ENCODE data around the gene IGFBP4.
A peak's percentile ranks its signal among the peaks of the same experiment; 100 is the strongest.

The IGFBP4 gene

GRCh38 chr17:40416671-40417070 is 26.6 kb upstream of the IGFBP4 start:
- TF ChIP-seq TAF1 (IDR thresholded peaks at IDR 0.05; ENCODE audit: low read depth, low read length) (no peak), SPI1 (IDR thresholded peaks at IDR 0.05; ENCODE audit: low read depth, low read length) (no peak), POLR2A (IDR thresholded peaks at IDR 0.05; ENCODE audit: low read depth, low read length) (no peak), POLR2AphosphoS5 (IDR thresholded peaks at IDR 0.05; ENCODE audit: low read depth, low read length) (no peak), PAX5 (IDR thresholded peaks at IDR 0.05; ENCODE audit: insufficient read depth, low read length, severe bottlenecking) (no peak)
- no peak for FAIRE-seq

GRCh38 chr17:40417258-40417608 is 26.0 kb upstream of the IGFBP4 start:
- DNase-seq (ENCODE audit: insufficient read length, low spot score) = no peak
- FAIRE-seq = no peak
- no peak for TF ChIP-seq POLR2A (IDR thresholded peaks at IDR 0.05; ENCODE audit: low read depth, low read length)
- TF ChIP-seq SPI1 (IDR thresholded peaks at IDR 0.05; ENCODE audit: low read depth, low read length) = no peak
- TF ChIP-seq PAX5 (IDR thresholded peaks at IDR 0.05; ENCODE audit: insufficient read depth, low read length, severe bottlenecking) = no peak
- no peak; the same call in 1 of the 2 replicates for TF ChIP-seq POLR2AphosphoS5 (IDR thresholded peaks at IDR 0.05; ENCODE audit: low read depth, low read length)

More at GRCh38 chr17:40416671-40417070, 26.6 kb upstream of the IGFBP4 start:
- DNase-seq (ENCODE audit: insufficient read length, low spot score) = no peak

GRCh38 chr17:40417609-40418427 is 25.4 kb upstream of the IGFBP4 start, which contains the start of gene TOP2A:
TSS of gene TOP2A (minus strand) at chr17:40417896. CDS start at chr17:40417791, 105 bp downstream.
- peak; percentile 97 for DNase-seq (ENCODE audit: insufficient read length, low spot score)
- TF ChIP-seq POLR2A (IDR thresholded peaks at IDR 0.05; ENCODE audit: low read depth, low read length) = peak; percentile 78
- no peak for TF ChIP-seq POU2F2 (IDR thresholded peaks at IDR 0.05; ENCODE audit: low read depth, low read length)
- TF ChIP-seq POLR2AphosphoS5 (IDR thresholded peaks at IDR 0.05; ENCODE audit: low read depth, low read length) = peak; percentile 73
- FAIRE-seq = peak; percentile 95

GRCh38 chr17:40418428-40418706 is 24.9 kb upstream of the IGFBP4 start:
- no peak for DNase-seq (ENCODE audit: insufficient read length, low spot score)
- TF ChIP-seq SPI1 (IDR thresholded peaks at IDR 0.05; ENCODE audit: low read depth, low read length) = no peak
- TF ChIP-seq POLR2AphosphoS5 (IDR thresholded peaks at IDR 0.05; ENCODE audit: low read depth, low read length) = no peak
- no peak for TF ChIP-seq POLR2A (IDR thresholded peaks at IDR 0.05; ENCODE audit: low read depth, low read length)
- no peak for TF ChIP-seq TAF1 (IDR thresholded peaks at IDR 0.05; ENCODE audit: low read depth, low read length)
- no peak for TF ChIP-seq PAX5 (IDR thresholded peaks at IDR 0.05; ENCODE audit: insufficient read depth, low read length, severe bottlenecking)
- TF ChIP-seq POU2F2 (IDR thresholded peaks at IDR 0.05; ENCODE audit: low read depth, low read length) = no peak
- FAIRE-seq = no peak

GRCh38 chr17:40419559-40420331 is 23.5 kb upstream of the IGFBP4 start:
- DNase-seq (ENCODE audit: insufficient read length, low spot score) (no peak), FAIRE-seq (no peak)
- TF ChIP-seq POU2F2 (IDR thresholded peaks at IDR 0.05; ENCODE audit: low read depth, low read length) (no peak), POLR2AphosphoS5 (IDR thresholded peaks at IDR 0.05; ENCODE audit: low read depth, low read length) (no peak), TAF1 (IDR thresholded peaks at IDR 0.05; ENCODE audit: low read depth, low read length) (no peak), POLR2A (IDR thresholded peaks at IDR 0.05; ENCODE audit: low read depth, low read length) (no peak), PAX5 (IDR thresholded peaks at IDR 0.05; ENCODE audit: insufficient read depth, low read length, severe bottlenecking) (no peak), SPI1 (IDR thresholded peaks at IDR 0.05; ENCODE audit: low read depth, low read length) (no peak)

GRCh38 chr17:40422990-40423633 is 20.1 kb upstream of the IGFBP4 start:
- no peak for FAIRE-seq
- TF ChIP-seq TAF1 (IDR thresholded peaks at IDR 0.05; ENCODE audit: low read depth, low read length) (no peak), POLR2AphosphoS5 (IDR thresholded peaks at IDR 0.05; ENCODE audit: low read depth, low read length) (no peak), POLR2A (IDR thresholded peaks at IDR 0.05; ENCODE audit: low read depth, low read length) (no peak), POU2F2 (IDR thresholded peaks at IDR 0.05; ENCODE audit: low read depth, low read length) (no peak), PAX5 (IDR thresholded peaks at IDR 0.05; ENCODE audit: insufficient read depth, low read length, severe bottlenecking) (no peak), SPI1 (IDR thresholded peaks at IDR 0.05; ENCODE audit: low read depth, low read length) (no peak)

GRCh38 chr17:40425741-40426140 is 17.5 kb upstream of the IGFBP4 start:
- DNase-seq (ENCODE audit: insufficient read length, low spot score) (no peak), FAIRE-seq (no peak)
- TF ChIP-seq PAX5 (IDR thresholded peaks at IDR 0.05; ENCODE audit: insufficient read depth, low read length, severe bottlenecking) (no peak), POLR2AphosphoS5 (IDR thresholded peaks at IDR 0.05; ENCODE audit: low read depth, low read length) (no peak), TAF1 (IDR thresholded peaks at IDR 0.05; ENCODE audit: low read depth, low read length) (no peak)

More at GRCh38 chr17:40422990-40423633, 20.1 kb upstream of the IGFBP4 start:
- DNase-seq (ENCODE audit: insufficient read length, low spot score) = no peak

GRCh38 chr17:40427002-40427491 is 16.2 kb upstream of the IGFBP4 start:
- peak; percentile 66 for FAIRE-seq
- TF ChIP-seq POU2F2 (IDR thresholded peaks at IDR 0.05; ENCODE audit: low read depth, low read length) (no peak), POLR2A (IDR thresholded peaks at IDR 0.05; ENCODE audit: low read depth, low read length) (no peak), TAF1 (IDR thresholded peaks at IDR 0.05; ENCODE audit: low read depth, low read length) (no peak), POLR2AphosphoS5 (IDR thresholded peaks at IDR 0.05; ENCODE audit: low read depth, low read length) (no peak), PAX5 (IDR thresholded peaks at IDR 0.05; ENCODE audit: insufficient read depth, low read length, severe bottlenecking) (no peak), SPI1 (IDR thresholded peaks at IDR 0.05; ENCODE audit: low read depth, low read length) (no peak)

More at GRCh38 chr17:40427002-40427491, 16.2 kb upstream of the IGFBP4 start:
- no peak for DNase-seq (ENCODE audit: insufficient read length, low spot score)

Measured in GM12891 (cell line).